SK-N-SH treated with all-trans-retinoic acid at 6 μM for 48 hours (cell line): ENCODE measurements around the gene OIT3.

ENCODE experiments used
- ATAC-seq: fragments of 200-7000 bp; cut with Tn5 transposase; 3 replicates; pipeline ENCODE4 v1.9.1; 2020; ENCODE audit warnings: mild to moderate bottlenecking, moderate library complexity
- ARNTL ChIP-seq: fragments of 450-650 bp; formaldehyde crosslinking; IDR thresholded peaks from 2 replicates; pipeline ENCODE4 v1.5.0; 2020; ENCODE audit warnings: low read depth, mild to moderate bottlenecking, moderate library complexity, borderline replicate concordance
- BACH2 ChIP-seq: fragments of 250-450 bp; sonication (Bioruptor Pico); IDR thresholded peaks from 2 replicates; pipeline ENCODE4 v1.9.0; 2021; ENCODE audit warnings: mild to moderate bottlenecking, borderline replicate concordance
- CSDC2 ChIP-seq: fragments of 250-450 bp; sonication (Bioruptor Pico); IDR thresholded peaks from 2 replicates; pipeline ENCODE4 v1.5.0; 2020; ENCODE audit warnings: mild to moderate bottlenecking, moderate library complexity
- ESRRG ChIP-seq: fragments of 250-450 bp; sonication (Bioruptor Pico); IDR thresholded peaks from 2 replicates; pipeline ENCODE4 v1.6.1; 2021; ENCODE audit warnings: mild to moderate bottlenecking
- GLIS3 ChIP-seq: fragments of 250-450 bp; sonication (Bioruptor Pico); IDR thresholded peaks from 2 replicates; pipeline ENCODE4 v1.5.0; 2020; ENCODE audit warnings: mild to moderate bottlenecking, moderate library complexity
- ISL1 ChIP-seq: fragments of 250-450 bp; sonication (Bioruptor Pico); IDR thresholded peaks from 2 replicates; pipeline ENCODE4 v2.1.2; 2022; ENCODE audit warnings: mild to moderate bottlenecking, moderate library complexity
- OSR1 ChIP-seq: fragments of 250-450 bp; sonication (Bioruptor Pico); IDR thresholded peaks from 2 replicates; pipeline ENCODE4 v1.8.0; 2022; ENCODE audit warnings: moderate library complexity, mild to moderate bottlenecking, inconsistent platforms
- PPARA ChIP-seq: fragments of 250-450 bp; sonication (Bioruptor Pico); IDR thresholded peaks from 2 replicates; pipeline ENCODE4 v1.5.0; 2020; ENCODE audit warnings: mild to moderate bottlenecking, borderline replicate concordance
- RARB ChIP-seq: fragments of 250-450 bp; sonication (Bioruptor Pico); IDR thresholded peaks from 2 replicates; pipeline ENCODE4 v1.8.0; 2021; ENCODE audit warnings: mild to moderate bottlenecking, moderate library complexity
- SNAI2 ChIP-seq: fragments of 250-450 bp; sonication (Bioruptor Pico); IDR thresholded peaks from 2 replicates; pipeline ENCODE4 v1.5.0; 2020; ENCODE audit warnings: mild to moderate bottlenecking, moderate library complexity
- TCF4 ChIP-seq: fragments of 250-450 bp; sonication (Bioruptor Pico); IDR thresholded peaks from 2 replicates; pipeline ENCODE4 v1.8.0; 2021; ENCODE audit warnings: mild to moderate bottlenecking, moderate library complexity, borderline replicate concordance
- TOX ChIP-seq: fragments of 250-450 bp; sonication (Bioruptor Pico); IDR thresholded peaks from 2 replicates; pipeline ENCODE4 v1.8.0; 2021; ENCODE audit warnings: mild to moderate bottlenecking, moderate library complexity, borderline replicate concordance
- ZC3H10 ChIP-seq: fragments of 250-450 bp; sonication (Bioruptor Pico); IDR thresholded peaks from 2 replicates; pipeline ENCODE4 v1.5.1; 2021; ENCODE audit warnings: mild to moderate bottlenecking, moderate library complexity
- ZFP3 ChIP-seq: fragments of 250-450 bp; sonication (Bioruptor Pico); IDR thresholded peaks from 2 replicates; pipeline ENCODE4 v1.5.0; 2020; ENCODE audit warnings: mild to moderate bottlenecking, moderate library complexity
- ZFP30 ChIP-seq: fragments of 450-650 bp; formaldehyde crosslinking; IDR thresholded peaks from 2 replicates; pipeline ENCODE4 v1.5.0; 2022; ENCODE audit warnings: mild to moderate bottlenecking, moderate library complexity
- ZNF70 ChIP-seq: fragments of 450-650 bp; formaldehyde crosslinking; IDR thresholded peaks from 2 replicates; pipeline ENCODE4 v1.5.0; 2020; ENCODE audit warnings: mild to moderate bottlenecking, moderate library complexity
- ZNF8 ChIP-seq: fragments of 450-650 bp; formaldehyde crosslinking; IDR thresholded peaks from 2 replicates; pipeline ENCODE4 v1.5.0; 2020; ENCODE audit warnings: mild to moderate bottlenecking, moderate library complexity
- TF ChIP-seq, protein P1 (sequence below): fragments of 250-450 bp; sonication (Bioruptor Pico); IDR thresholded peaks from 2 replicates; pipeline ENCODE4 v1.8.0; 2020; ENCODE audit warnings: mild to moderate bottlenecking, moderate library complexity, borderline replicate concordance
- TF ChIP-seq, protein P2 (sequence below): fragments of 250-450 bp; sonication (Bioruptor Pico); IDR thresholded peaks from 2 replicates; pipeline ENCODE4 v1.8.0; 2021; ENCODE audit warnings: low read depth, mild to moderate bottlenecking, moderate library complexity, borderline replicate concordance
- TF ChIP-seq, protein P3 (sequence below): fragments of 250-450 bp; sonication (Bioruptor Pico); IDR thresholded peaks from 2 replicates; pipeline ENCODE4 v1.5.0; 2020; ENCODE audit warnings: mild to moderate bottlenecking, moderate library complexity

OIT3 gene

GRCh38 chr10:72904806-72905205 is 11.3 kb downstream of the OIT3 start:
- TF ChIP-seq ARNTL (CRISPR knock-in tag) (no peak), OSR1 (CRISPR knock-in tag) (no peak), GLIS3 (no peak), TCF4 (no peak), ZFP3 (CRISPR knock-in tag) (no peak), PPARA (CRISPR knock-in tag) (no peak), ZNF70 (CRISPR knock-in tag) (no peak), CSDC2 (CRISPR knock-in tag) (no peak), RARB (no peak), BACH2 (CRISPR knock-in tag) (no peak), ZC3H10 (CRISPR knock-in tag) (no peak), TOX (CRISPR knock-in tag) (no peak), ISL1 (CRISPR knock-in tag) (no peak), ESRRG (no peak), ZFP30 (no peak)
- TF ChIP-seq, protein P1, sequence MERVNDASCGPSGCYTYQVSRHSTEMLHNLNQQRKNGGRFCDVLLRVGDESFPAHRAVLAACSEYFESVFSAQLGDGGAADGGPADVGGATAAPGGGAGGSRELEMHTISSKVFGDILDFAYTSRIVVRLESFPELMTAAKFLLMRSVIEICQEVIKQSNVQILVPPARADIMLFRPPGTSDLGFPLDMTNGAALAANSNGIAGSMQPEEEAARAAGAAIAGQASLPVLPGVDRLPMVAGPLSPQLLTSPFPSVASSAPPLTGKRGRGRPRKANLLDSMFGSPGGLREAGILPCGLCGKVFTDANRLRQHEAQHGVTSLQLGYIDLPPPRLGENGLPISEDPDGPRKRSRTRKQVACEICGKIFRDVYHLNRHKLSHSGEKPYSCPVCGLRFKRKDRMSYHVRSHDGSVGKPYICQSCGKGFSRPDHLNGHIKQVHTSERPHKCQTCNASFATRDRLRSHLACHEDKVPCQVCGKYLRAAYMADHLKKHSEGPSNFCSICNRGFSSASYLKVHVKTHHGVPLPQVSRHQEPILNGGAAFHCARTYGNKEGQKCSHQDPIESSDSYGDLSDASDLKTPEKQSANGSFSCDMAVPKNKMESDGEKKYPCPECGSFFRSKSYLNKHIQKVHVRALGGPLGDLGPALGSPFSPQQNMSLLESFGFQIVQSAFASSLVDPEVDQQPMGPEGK = no peak
- TF ChIP-seq, protein P2, sequence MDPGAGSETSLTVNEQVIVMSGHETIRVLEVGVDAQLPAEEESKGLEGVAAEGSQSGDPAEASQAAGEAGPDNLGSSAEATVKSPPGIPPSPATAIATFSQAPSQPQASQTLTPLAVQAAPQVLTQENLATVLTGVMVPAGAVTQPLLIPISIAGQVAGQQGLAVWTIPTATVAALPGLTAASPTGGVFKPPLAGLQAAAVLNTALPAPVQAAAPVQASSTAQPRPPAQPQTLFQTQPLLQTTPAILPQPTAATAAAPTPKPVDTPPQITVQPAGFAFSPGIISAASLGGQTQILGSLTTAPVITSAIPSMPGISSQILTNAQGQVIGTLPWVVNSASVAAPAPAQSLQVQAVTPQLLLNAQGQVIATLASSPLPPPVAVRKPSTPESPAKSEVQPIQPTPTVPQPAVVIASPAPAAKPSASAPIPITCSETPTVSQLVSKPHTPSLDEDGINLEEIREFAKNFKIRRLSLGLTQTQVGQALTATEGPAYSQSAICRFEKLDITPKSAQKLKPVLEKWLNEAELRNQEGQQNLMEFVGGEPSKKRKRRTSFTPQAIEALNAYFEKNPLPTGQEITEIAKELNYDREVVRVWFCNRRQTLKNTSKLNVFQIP (CRISPR knock-in tag) = no peak
- no peak for ATAC-seq

GRCh38 chr10:72906446-72906845 is 12.9 kb downstream of the OIT3 start:
- ATAC-seq = no peak
- no peak for TF ChIP-seq ZC3H10 (CRISPR knock-in tag)
- TF ChIP-seq ZNF8 (CRISPR knock-in tag) = no peak
- no peak for TF ChIP-seq BACH2 (CRISPR knock-in tag)
- no peak for TF ChIP-seq ISL1 (CRISPR knock-in tag)
- no peak for TF ChIP-seq ARNTL (CRISPR knock-in tag)
- TF ChIP-seq ZNF70 (CRISPR knock-in tag) = no peak

GRCh38 chr10:72910705-72911104 is 17.2 kb downstream of the OIT3 start:
- no peak for ATAC-seq
- TF ChIP-seq, protein P1 = no peak
- no peak for TF ChIP-seq ZNF8 (CRISPR knock-in tag)
- TF ChIP-seq TOX (CRISPR knock-in tag) = no peak

- no peak for TF ChIP-seq BACH2 (CRISPR knock-in tag)
- TF ChIP-seq RARB = no peak
- no peak for TF ChIP-seq ZFP3 (CRISPR knock-in tag)
- TF ChIP-seq, protein P3, sequence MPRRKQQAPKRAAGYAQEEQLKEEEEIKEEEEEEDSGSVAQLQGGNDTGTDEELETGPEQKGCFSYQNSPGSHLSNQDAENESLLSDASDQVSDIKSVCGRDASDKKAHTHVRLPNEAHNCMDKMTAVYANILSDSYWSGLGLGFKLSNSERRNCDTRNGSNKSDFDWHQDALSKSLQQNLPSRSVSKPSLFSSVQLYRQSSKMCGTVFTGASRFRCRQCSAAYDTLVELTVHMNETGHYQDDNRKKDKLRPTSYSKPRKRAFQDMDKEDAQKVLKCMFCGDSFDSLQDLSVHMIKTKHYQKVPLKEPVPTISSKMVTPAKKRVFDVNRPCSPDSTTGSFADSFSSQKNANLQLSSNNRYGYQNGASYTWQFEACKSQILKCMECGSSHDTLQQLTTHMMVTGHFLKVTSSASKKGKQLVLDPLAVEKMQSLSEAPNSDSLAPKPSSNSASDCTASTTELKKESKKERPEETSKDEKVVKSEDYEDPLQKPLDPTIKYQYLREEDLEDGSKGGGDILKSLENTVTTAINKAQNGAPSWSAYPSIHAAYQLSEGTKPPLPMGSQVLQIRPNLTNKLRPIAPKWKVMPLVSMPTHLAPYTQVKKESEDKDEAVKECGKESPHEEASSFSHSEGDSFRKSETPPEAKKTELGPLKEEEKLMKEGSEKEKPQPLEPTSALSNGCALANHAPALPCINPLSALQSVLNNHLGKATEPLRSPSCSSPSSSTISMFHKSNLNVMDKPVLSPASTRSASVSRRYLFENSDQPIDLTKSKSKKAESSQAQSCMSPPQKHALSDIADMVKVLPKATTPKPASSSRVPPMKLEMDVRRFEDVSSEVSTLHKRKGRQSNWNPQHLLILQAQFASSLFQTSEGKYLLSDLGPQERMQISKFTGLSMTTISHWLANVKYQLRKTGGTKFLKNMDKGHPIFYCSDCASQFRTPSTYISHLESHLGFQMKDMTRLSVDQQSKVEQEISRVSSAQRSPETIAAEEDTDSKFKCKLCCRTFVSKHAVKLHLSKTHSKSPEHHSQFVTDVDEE = no peak
- no peak for TF ChIP-seq ZNF70 (CRISPR knock-in tag)
- no peak for ATAC-seq
Observed at GRCh38 chr10:72911758-72912157, 18.2 kb downstream of the OIT3 start.

- no peak for ATAC-seq
- TF ChIP-seq CSDC2 (CRISPR knock-in tag) (no peak), ESRRG (no peak), OSR1 (CRISPR knock-in tag) (no peak), GLIS3 (no peak), ZFP30 (no peak), TOX (CRISPR knock-in tag) (no peak), ZNF70 (CRISPR knock-in tag) (no peak), SNAI2 (CRISPR knock-in tag) (no peak), ZNF8 (CRISPR knock-in tag) (no peak), PPARA (CRISPR knock-in tag) (no peak)
- TF ChIP-seq, protein P2 (CRISPR knock-in tag) = no peak
- TF ChIP-seq, protein P1 = no peak
Observed at GRCh38 chr10:72912736-72913135, 19.2 kb downstream of the OIT3 start.
